ES-I3 (cell line): ENCODE data around the gene SKAP1.

ENCODE experiments used
- H3K36me3 ChIP-seq: 2 replicates; pipeline ENCODE4 v1.6.1; 2013; ENCODE audit warnings: mild to moderate bottlenecking, low read length, control low read depth, moderate library complexity; ENCODE audit not compliant: insufficient read depth
- H3K4me1 ChIP-seq: 2 replicates; pipeline ENCODE4 v1.6.1; 2013; ENCODE audit warnings: mild to moderate bottlenecking, control low read depth, low read length; ENCODE audit not compliant: insufficient read depth
- H3K9ac ChIP-seq: 2 replicates; pipeline ENCODE4 v1.6.1; 2013; ENCODE audit warnings: low read depth, mild to moderate bottlenecking, low read length, moderate library complexity
- H3K9me3 ChIP-seq: 2 replicates; pipeline ENCODE4 v1.6.1; 2013; ENCODE audit warnings: mild to moderate bottlenecking, low read length, moderate library complexity; ENCODE audit not compliant: control insufficient read depth, insufficient read depth

SKAP1 gene

DNA sequence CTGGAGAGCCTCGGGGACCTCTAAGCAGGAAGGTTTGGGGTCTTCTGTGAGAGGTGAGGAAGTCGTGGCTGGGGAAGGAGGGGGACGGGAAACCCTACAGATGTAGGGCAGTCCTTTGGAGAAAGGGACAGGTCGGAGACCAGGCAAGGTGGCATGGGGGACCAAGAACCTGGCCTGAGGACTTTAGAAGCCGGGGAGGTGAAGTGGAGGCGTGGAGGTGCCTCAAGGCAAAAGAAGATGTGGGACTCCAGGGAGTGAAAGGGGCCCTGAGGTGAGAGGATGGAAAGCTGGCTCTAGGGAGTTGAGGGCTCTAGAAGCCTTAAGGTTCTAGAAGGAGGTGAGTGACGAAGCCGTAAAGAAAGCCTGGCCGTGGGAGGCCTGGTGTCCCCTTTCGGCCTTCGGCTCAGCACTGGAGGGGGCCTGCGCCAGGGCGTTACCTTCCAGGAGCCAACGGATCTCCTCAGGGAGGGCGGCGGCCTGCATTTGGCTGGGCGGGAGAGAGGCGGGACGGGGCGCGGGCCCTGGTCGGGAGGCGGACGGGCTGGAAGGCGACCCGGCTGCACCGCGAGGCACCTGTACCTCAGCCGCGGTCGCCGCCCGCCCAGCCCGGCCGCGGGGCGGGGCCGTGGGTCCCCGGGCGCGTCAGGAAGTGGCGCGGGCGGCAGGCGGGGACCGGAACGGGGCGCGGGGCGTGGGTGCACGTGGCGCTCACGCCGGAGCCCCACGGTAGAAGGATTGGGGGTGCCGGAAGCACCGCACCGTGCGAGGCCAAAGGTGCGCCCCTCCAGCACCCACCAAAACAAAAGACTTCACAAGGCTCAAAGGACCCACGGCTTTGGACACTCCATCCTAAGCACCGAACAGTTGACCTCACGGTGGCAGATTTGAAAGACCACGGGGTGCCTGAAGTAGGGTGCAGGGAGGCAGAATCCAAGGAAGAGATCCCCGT, at the start of gene SKAP1:
TSS of gene SKAP1 (minus strand) at position 577 of the 949 bp plus-strand sequence.
- H3K36me3 ChIP-seq: no peaks in the 10 kb centered on the region
- H3K9me3 ChIP-seq: no peaks in the 10 kb centered on the region
- peak within 1 kb of the TSS; percentile 48; the same call in 1 of the 2 replicates for H3K9ac ChIP-seq
- H3K4me1 ChIP-seq: peaks cover 5% of the 10 kb centered on the region; the same call in 1 of the 2 replicates

DNA sequence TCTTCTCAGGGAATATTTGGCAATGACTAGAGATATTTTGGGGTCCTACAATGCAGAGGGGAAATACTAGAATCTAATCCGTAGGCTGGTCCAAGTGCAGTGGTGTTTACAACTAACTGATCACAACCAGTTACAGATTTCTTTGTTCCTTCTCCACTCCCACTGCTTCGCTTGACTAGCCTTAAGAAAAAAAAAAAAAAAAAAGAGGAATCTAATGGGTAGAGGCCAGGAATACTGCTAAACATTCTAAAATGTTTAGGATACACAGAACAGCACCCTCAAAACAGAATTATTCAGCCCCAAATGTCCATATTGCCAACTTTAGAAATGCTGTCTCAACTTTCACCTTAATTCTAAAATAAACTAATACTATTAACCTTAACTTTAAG, 49.0 kb upstream of the SKAP1 start:
- peaks cover 9% of the 10 kb centered on the region for H3K4me1 ChIP-seq
- no peaks in the 10 kb centered on the region for H3K9me3 ChIP-seq
- no peaks in the 10 kb centered on the region for H3K36me3 ChIP-seq
- no peak overlapping the region for H3K9ac ChIP-seq

DNA sequence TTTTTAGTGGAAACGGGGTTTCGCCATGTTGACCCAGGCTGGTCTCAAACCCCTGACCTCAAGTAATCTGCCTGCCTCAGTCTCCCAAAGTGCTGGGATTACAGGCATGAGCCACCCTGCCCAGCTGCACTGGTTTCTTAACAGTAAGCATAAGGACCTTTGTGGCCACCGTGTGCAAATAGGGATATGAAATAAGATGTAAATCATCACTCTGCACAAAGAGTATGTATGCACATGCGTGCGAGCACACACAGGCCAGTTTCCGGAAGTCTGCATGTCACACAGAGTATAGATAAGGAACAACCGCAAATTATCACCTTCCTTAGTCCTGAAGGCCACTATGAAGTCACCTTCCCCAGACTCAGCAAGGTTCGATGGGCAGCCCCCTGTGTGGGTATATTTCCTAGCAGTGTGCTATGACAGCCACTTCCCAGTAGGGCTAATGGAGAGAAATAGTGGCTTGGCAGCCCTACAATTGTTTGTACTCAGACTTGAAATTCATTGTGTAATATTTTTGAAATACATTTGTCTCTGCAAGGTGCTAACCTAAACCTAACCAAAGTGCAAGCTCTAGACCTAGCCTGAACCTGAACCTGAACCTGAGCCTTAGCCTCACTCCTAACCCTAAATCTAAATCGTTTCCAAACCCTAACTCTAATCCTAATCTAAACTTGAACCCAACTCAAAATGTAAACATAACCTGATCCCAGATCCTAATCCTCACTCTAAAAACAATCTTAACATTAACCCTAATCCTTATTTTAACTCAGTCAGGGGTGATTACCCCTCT, 48.4 kb upstream of the SKAP1 start:
- Histone ChIP-seq H3K9ac (no peak overlapping the region), H3K4me1 (peaks cover 3% of the 10 kb centered on the region), H3K36me3 (no peaks in the 10 kb centered on the region), H3K9me3 (no peaks in the 10 kb centered on the region)

GRCh38 chr17:48477221-48477620, 47.2 kb upstream of the SKAP1 start:
- H3K36me3 ChIP-seq: no peaks in the 10 kb centered on the region
- H3K4me1 ChIP-seq: peaks cover 11% of the 10 kb centered on the region

DNA sequence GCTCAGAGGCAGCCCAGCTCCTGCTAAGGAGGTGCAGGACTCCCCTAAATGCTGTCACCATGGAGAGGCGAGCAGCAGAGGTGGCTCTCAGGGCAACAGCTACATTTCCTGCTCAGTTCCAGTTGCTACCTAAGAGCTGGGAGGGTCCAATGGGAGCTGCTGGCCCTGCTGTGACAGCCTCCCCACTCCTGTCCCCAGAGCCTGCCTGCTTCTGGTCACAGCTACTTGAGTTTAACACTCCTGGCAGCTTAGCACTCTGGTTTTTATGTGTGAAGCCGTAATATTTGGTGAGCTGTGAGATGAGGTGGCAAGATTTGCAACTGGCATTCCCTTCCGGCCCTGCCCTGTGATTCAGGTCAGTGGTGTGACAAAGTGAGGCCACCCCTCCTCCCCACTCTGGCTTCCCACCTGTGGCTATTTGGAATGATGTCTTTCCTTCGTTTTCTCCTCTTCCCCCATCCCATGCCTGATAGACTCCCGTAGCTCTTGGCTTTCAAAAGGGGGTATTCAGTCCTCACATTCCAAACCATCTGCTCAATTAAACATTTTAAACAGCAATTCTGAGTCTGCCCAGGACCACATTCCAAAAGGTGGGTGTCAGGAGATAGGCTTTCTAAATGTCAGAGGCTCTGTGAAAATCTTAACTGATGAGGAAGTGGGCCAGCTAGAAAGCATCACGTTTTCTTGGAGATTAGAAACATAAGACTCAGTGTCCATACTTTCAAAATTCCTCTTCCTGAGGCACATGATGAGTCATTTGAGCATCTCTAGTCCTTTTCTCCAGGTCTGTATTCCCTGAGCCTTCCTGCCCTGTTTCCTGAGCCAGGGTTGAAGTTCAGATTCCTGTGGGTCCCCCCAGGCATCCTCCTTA, 42.6 kb upstream of the SKAP1 start:
- no peak overlapping the region for H3K9ac ChIP-seq
- peaks cover 26% of the 10 kb centered on the region for H3K4me1 ChIP-seq
- H3K9me3 ChIP-seq: no peaks in the 10 kb centered on the region
- H3K36me3 ChIP-seq: no peaks in the 10 kb centered on the region

More at GRCh38 chr17:48477221-48477620, 47.2 kb upstream of the SKAP1 start:
- H3K9ac ChIP-seq: no peak overlapping the region
- H3K9me3 ChIP-seq: no peaks in the 10 kb centered on the region

DNA sequence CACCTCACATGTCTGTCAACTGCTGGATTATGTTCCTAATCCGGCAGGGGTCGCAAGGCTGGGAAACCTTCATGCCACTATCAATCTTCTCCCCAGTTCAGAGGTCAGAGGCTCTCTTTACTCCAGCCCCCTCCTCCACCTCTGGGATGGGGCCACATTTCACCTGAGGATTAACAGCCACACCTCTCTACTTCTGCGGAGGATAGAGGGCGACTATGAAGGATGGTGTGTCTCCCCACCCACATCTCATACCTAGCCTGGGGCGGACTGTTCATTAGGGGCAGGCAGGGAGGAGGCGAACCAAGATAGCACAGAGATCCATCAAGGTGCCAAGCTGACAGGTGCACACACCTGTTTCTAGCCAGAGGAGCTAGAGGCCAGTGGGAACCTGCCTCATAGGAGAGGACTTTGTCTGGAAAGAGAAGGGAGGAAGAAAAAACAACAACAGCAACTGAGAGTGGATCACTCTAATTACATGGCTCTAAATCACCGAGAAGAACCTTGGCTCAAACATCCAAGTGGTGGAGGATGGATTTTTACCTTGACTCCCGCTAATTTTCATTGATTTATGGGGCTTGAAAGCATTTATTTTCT, 41.9 kb upstream of the SKAP1 start:
- Histone ChIP-seq H3K9me3 (no peaks in the 10 kb centered on the region), H3K9ac (no peak overlapping the region), H3K36me3 (no peaks in the 10 kb centered on the region), H3K4me1 (peaks cover 26% of the 10 kb centered on the region)

- no peaks in the 10 kb centered on the region for H3K36me3 ChIP-seq
- H3K4me1 ChIP-seq: peaks cover 26% of the 10 kb centered on the region
- no peak overlapping the region for H3K9ac ChIP-seq
- no peaks in the 10 kb centered on the region for H3K9me3 ChIP-seq
Observed at GRCh38 chr17:48470388-48471034, 40.5 kb upstream of the SKAP1 start.

GRCh38 chr17:48469227-48469626, 39.2 kb upstream of the SKAP1 start:
- H3K36me3 ChIP-seq: no peaks in the 10 kb centered on the region
- no peak overlapping the region for H3K9ac ChIP-seq
- no peaks in the 10 kb centered on the region for H3K9me3 ChIP-seq
- peaks cover 26% of the 10 kb centered on the region for H3K4me1 ChIP-seq

- Histone ChIP-seq H3K4me1 (peaks cover 26% of the 10 kb centered on the region), H3K9ac (no peak overlapping the region), H3K9me3 (no peaks in the 10 kb centered on the region), H3K36me3 (no peaks in the 10 kb centered on the region)
Observed at GRCh38 chr17:48468299-48468698, 38.3 kb upstream of the SKAP1 start.

- H3K9me3 ChIP-seq: no peaks in the 10 kb centered on the region
- no peak overlapping the region for H3K9ac ChIP-seq
- H3K4me1 ChIP-seq: peaks cover 2% of the 10 kb centered on the region
- H3K36me3 ChIP-seq: no peaks in the 10 kb centered on the region
Observed at GRCh38 chr17:48465884-48466283, 35.9 kb upstream of the SKAP1 start.

GRCh38 chr17:48463526-48463925, 33.5 kb upstream of the SKAP1 start:
- Histone ChIP-seq H3K9me3 (no peaks in the 10 kb centered on the region), H3K36me3 (no peaks in the 10 kb centered on the region), H3K9ac (no peak overlapping the region), H3K4me1 (peaks cover 7% of the 10 kb centered on the region; the same call in 1 of the 2 replicates)

DNA sequence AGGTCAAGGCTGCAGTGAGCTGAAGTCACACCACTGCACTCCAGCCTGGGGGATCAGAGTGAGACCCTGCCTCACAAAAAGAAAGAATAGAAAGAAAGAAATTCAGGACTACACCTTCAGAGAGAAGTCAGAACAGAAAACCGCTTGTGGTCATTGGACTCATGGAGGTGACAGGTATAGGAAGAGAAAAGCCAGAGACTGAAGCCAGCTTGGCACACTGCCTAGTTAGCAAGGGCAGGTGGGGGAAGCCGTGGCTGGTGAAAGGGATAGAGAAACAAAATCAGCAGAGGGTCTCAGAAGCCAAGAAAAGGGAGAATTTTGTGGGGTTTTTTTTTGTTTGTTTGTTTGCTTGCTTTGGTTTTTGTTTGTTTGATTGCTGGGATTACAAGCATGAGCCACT, 32.9 kb upstream of the SKAP1 start:
- H3K4me1 ChIP-seq: peaks cover 7% of the 10 kb centered on the region; the same call in 1 of the 2 replicates
- no peaks in the 10 kb centered on the region for H3K9me3 ChIP-seq
- H3K9ac ChIP-seq: no peak overlapping the region

DNA sequence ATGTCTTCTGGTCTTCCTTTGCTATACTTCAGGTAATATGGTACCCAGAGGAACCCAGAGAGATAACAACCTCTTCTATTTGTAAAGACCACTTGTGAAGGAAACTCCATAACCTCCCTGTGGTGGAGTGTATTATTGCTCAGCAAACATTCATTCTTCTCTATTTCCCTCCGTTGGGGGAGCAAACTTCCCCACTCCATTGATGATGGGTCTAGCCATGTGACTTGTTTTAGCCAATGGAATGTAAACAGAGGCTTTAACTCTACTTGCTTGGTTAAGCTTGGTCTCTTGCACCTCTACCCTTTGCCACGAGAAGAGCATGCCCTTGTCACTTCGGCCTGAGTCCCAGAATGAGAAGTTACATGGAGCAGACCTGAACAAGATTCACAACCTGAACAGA, 30.0 kb upstream of the SKAP1 start:
- H3K4me1 ChIP-seq: peaks cover 20% of the 10 kb centered on the region; the same call in 1 of the 2 replicates
- no peaks in the 10 kb centered on the region for H3K36me3 ChIP-seq
- no peak overlapping the region for H3K9ac ChIP-seq
- no peaks in the 10 kb centered on the region for H3K9me3 ChIP-seq

More for the DNA sequence above, 32.9 kb upstream of the SKAP1 start:
- no peaks in the 10 kb centered on the region for H3K36me3 ChIP-seq
